ENCODE data around the gene RIBC2. TPM values are rescaled to one million over a fixed set of nuclear protein-coding genes. Genes with fewer than 3 reads are reported as not detected.

Gene RIBC2
- polyA plus RNA-seq, 1 of the 3 experiments (the other 2 are of a cell fraction), result not detected

GRCh38 chr22:45407793-45408192 lies 5.7 kb upstream of the RIBC2 start:
- no peak for DNase-seq
- H3K79me2 ChIP-seq (ENCODE audit: insufficient read depth), result no peaks in the 10 kb centered on the region
- H3K9ac ChIP-seq, result no peak overlapping the region
- no peak overlapping the region for H3K4me3 ChIP-seq (ENCODE audit: low read depth in 2 of 2, low read length in 1 of 2)
- no peak overlapping the region for H3K4me2 ChIP-seq
- no peaks in the 10 kb centered on the region for H3K36me3 ChIP-seq (replicated peaks in 1 of 2; ENCODE audit: control insufficient read depth in 1 of 2, insufficient read depth in 2 of 2, low read length in 1 of 2)
- ChIA-PET POLR2A (no interaction called here), CTCF (no interaction called here)
- no peak overlapping the region for H3K27ac ChIP-seq (ENCODE audit: low read depth in 2 of 2, low read length in 1 of 2)
- no peaks in the 10 kb centered on the region for H4K20me1 ChIP-seq (ENCODE audit: insufficient read depth)
- H3K9me3 ChIP-seq, result no peaks in the 10 kb centered on the region
- WGBS (ENCODE audit: low lambda C conversion rate), result 83% methylated on average over 5 of the region's 5 CpGs
- no peaks in the 10 kb centered on the region for H3F3A ChIP-seq (replicated peaks; ENCODE audit: insufficient read depth)
- no peaks in the 10 kb centered on the region for H3K9me2 ChIP-seq
- H3K4me1 ChIP-seq (ENCODE audit: control insufficient read depth in 1 of 2, insufficient read depth in 2 of 2, low read depth in 1 of 2, low read length in 1 of 2), result no peaks in the 10 kb centered on the region
- no peak for TF ChIP-seq RFX5 (IDR thresholded peaks at IDR 0.05; ENCODE audit: low read length)
- TF ChIP-seq RXRA (IDR thresholded peaks at IDR 0.05; ENCODE audit: borderline replicate concordance, low read depth), result no peak
- TF ChIP-seq RAD21 (IDR thresholded peaks at IDR 0.05; ENCODE audit: low read length), result no peak
- no peak for TF ChIP-seq ZBTB33 (IDR thresholded peaks at IDR 0.05; ENCODE audit: borderline replicate concordance, low read depth)
- TF ChIP-seq FOXJ3 (CRISPR knock-in tag; IDR thresholded peaks at IDR 0.05), result no peak
- no peak overlapping the region for H2AFZ ChIP-seq (ENCODE audit: low read depth)
- no peaks in the 10 kb centered on the region; the same call in 1 of the 2 replicates for H3K27me3 ChIP-seq (ENCODE audit: insufficient read depth)

- no peak overlapping the region for H3K4me2 ChIP-seq
- WGBS (ENCODE audit: low lambda C conversion rate), result 92% methylated on average over 20 of the region's 27 CpGs
Measured at GRCh38 chr22:45413013-45413367, 503 bp upstream of the RIBC2 start.

More at GRCh38 chr22:45413013-45413367, 503 bp upstream of the RIBC2 start:
- Histone ChIP-seq H3K9me2 (no peaks in the 10 kb centered on the region), H3K36me3 (replicated peaks in 1 of 2; ENCODE audit: control insufficient read depth in 1 of 2, insufficient read depth in 2 of 2, low read length in 1 of 2) (no peaks in the 10 kb centered on the region), H3K4me3 (ENCODE audit: low read depth in 2 of 2, low read length in 1 of 2) (no peak overlapping the region), H3K27me3 (ENCODE audit: insufficient read depth) (no peaks in the 10 kb centered on the region; the same call in 1 of the 2 replicates), H3K79me2 (ENCODE audit: insufficient read depth) (no peaks in the 10 kb centered on the region), H3F3A (replicated peaks; ENCODE audit: insufficient read depth) (no peaks in the 10 kb centered on the region), H3K27ac (ENCODE audit: low read depth in 2 of 2, low read length in 1 of 2) (no peak overlapping the region), H3K4me1 (ENCODE audit: control insufficient read depth in 1 of 2, insufficient read depth in 2 of 2, low read depth in 1 of 2, low read length in 1 of 2) (no peaks in the 10 kb centered on the region), H4K20me1 (ENCODE audit: insufficient read depth) (no peaks in the 10 kb centered on the region), H3K9ac (no peak overlapping the region), H2AFZ (ENCODE audit: low read depth) (no peak overlapping the region), H3K9me3 (no peaks in the 10 kb centered on the region)
- POLR2A ChIA-PET, result no interaction called here
- no peak for DNase-seq
- no peak for TF ChIP-seq FOXM1 (IDR thresholded peaks at IDR 0.05; ENCODE audit: low read depth)
- no peak for TF ChIP-seq USF2 (IDR thresholded peaks at IDR 0.05; ENCODE audit: borderline replicate concordance, low read depth, low read length)
- TF ChIP-seq TEAD4 (IDR thresholded peaks at IDR 0.05; ENCODE audit: borderline replicate concordance, insufficient read depth), result no peak
- TF ChIP-seq POLR2AphosphoS5 (IDR thresholded peaks at IDR 0.05; ENCODE audit: low read depth, low read length), result no peak
- no peak for TF ChIP-seq TCF12 (IDR thresholded peaks at IDR 0.05)
- TF ChIP-seq FOXJ3 (CRISPR knock-in tag; IDR thresholded peaks at IDR 0.05), result no peak
- no peak for TF ChIP-seq GATA2 (CRISPR knock-in tag; IDR thresholded peaks at IDR 0.05)
- TF ChIP-seq GABPA (IDR thresholded peaks at IDR 0.05; ENCODE audit: low read depth), result no peak
- no peak for TF ChIP-seq MXI1 (IDR thresholded peaks at IDR 0.05; ENCODE audit: low read depth, low read length)
- TF ChIP-seq FOSL2 (IDR thresholded peaks at IDR 0.05; ENCODE audit: borderline replicate concordance, low read depth), result no peak
- TF ChIP-seq RCOR1 (IDR thresholded peaks at IDR 0.05; ENCODE audit: low read length), result no peak
- no peak for TF ChIP-seq CHD2 (IDR thresholded peaks at IDR 0.05; ENCODE audit: low read length, partially characterized antibody)
- CTCF ChIA-PET, result no interaction called here

All from SK-N-SH (cell line).